GM19023 (cell line): ENCODE measurements around the gene TAAR9.

Source experiments
- ATAC-seq: cut with Tn5 transposase; IDR thresholded peaks from one replicate; pipeline ENCODE4 v1.9.1; 2021; ENCODE audit warnings: mild to moderate bottlenecking, moderate library complexity; ENCODE audit not compliant: unreplicated experiment

TAAR9 gene

GRCh38 chr6:132584698-132585097 is 46.6 kb downstream of the TAAR9 start:
- ATAC-seq: no peak

GRCh38 chr6:132587424-132587823 is 49.3 kb downstream of the TAAR9 start:
- no peak for ATAC-seq
